GM19099 (cell line): Measurements from ENCODE around the gene PHIP.

Experiments
- POLR2A ChIP-seq: IDR thresholded peaks from 3 replicates; pipeline ENCODE4 v1.6.1; 2011; ENCODE audit warnings: low read depth; ENCODE audit not compliant: insufficient read length; ENCODE audit errors: extremely low read depth

The PHIP gene

GRCh38 chr6:79042088-79042798, 35.8 kb downstream of the PHIP start:
- TF ChIP-seq POLR2A: no peak

GRCh38 chr6:79040083-79040482, 38.0 kb downstream of the PHIP start:
- no peak for TF ChIP-seq POLR2A

- TF ChIP-seq POLR2A: no peak
These were observed 40.0 kb downstream of the PHIP start for GRCh38 chr6:79038061-79038460.

- no peak for TF ChIP-seq POLR2A
These were observed 43.2 kb downstream of the PHIP start for GRCh38 chr6:79034865-79035264.

- TF ChIP-seq POLR2A: no peak
These were observed 44.8 kb downstream of the PHIP start for GRCh38 chr6:79033279-79033678.

- TF ChIP-seq POLR2A: no peak
These were observed 46.0 kb downstream of the PHIP start for GRCh38 chr6:79031821-79032590.

GRCh38 chr6:79030511-79030910, 47.5 kb downstream of the PHIP start:
- no peak for TF ChIP-seq POLR2A

GRCh38 chr6:79030023-79030422, 48.0 kb downstream of the PHIP start:
- TF ChIP-seq POLR2A: no peak

GRCh38 chr6:79028641-79029314, 49.3 kb downstream of the PHIP start:
- no peak for TF ChIP-seq POLR2A

GRCh38 chr6:79011940-79012339, 66.1 kb downstream of the PHIP start:
- TF ChIP-seq POLR2A: no peak

GRCh38 chr6:79010422-79010821, 67.6 kb downstream of the PHIP start:
- no peak for TF ChIP-seq POLR2A

- no peak for TF ChIP-seq POLR2A
These were observed 68.2 kb downstream of the PHIP start for GRCh38 chr6:79009819-79010218.

- no peak for TF ChIP-seq POLR2A
These were observed 72.6 kb downstream of the PHIP start for GRCh38 chr6:79005497-79005896.

GRCh38 chr6:79005024-79005423, 73.0 kb downstream of the PHIP start:
- no peak for TF ChIP-seq POLR2A

GRCh38 chr6:79004239-79004638, 73.8 kb downstream of the PHIP start:
- TF ChIP-seq POLR2A: no peak

GRCh38 chr6:79001415-79001814, 76.6 kb downstream of the PHIP start:
- TF ChIP-seq POLR2A: no peak

- TF ChIP-seq POLR2A: no peak
These were observed 78.3 kb downstream of the PHIP start for GRCh38 chr6:78999737-79000136.

GRCh38 chr6:78995946-78996345, 82.1 kb downstream of the PHIP start:
- TF ChIP-seq POLR2A: no peak
